ENCODE data around the gene NCAM1.
A peak's percentile ranks its signal among the peaks of the same experiment; 100 is the strongest.

Gene NCAM1

GRCh38 chr11:113287801-113288200 is 326.6 kb downstream of the NCAM1 start (continued):
- TF ChIP-seq REST (tag by site-specific recombination; IDR thresholded peaks at IDR 0.05) (no peak), ZNF571 (tag by site-specific recombination; IDR thresholded peaks at IDR 0.05) (no peak), ZFP69B (tag by site-specific recombination; IDR thresholded peaks at IDR 0.05) (no peak), ZBTB26 (tag by site-specific recombination; optimal IDR thresholded peaks at IDR 0.05) (no peak)
- TF ChIP-seq, protein P1, sequence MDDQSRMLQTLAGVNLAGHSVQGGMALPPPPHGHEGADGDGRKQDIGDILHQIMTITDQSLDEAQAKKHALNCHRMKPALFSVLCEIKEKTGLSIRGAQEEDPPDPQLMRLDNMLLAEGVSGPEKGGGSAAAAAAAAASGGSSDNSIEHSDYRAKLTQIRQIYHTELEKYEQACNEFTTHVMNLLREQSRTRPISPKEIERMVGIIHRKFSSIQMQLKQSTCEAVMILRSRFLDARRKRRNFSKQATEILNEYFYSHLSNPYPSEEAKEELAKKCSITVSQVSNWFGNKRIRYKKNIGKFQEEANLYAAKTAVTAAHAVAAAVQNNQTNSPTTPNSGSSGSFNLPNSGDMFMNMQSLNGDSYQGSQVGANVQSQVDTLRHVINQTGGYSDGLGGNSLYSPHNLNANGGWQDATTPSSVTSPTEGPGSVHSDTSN (CRISPR knock-in tag; IDR thresholded peaks at IDR 0.05), result no peak

DNA sequence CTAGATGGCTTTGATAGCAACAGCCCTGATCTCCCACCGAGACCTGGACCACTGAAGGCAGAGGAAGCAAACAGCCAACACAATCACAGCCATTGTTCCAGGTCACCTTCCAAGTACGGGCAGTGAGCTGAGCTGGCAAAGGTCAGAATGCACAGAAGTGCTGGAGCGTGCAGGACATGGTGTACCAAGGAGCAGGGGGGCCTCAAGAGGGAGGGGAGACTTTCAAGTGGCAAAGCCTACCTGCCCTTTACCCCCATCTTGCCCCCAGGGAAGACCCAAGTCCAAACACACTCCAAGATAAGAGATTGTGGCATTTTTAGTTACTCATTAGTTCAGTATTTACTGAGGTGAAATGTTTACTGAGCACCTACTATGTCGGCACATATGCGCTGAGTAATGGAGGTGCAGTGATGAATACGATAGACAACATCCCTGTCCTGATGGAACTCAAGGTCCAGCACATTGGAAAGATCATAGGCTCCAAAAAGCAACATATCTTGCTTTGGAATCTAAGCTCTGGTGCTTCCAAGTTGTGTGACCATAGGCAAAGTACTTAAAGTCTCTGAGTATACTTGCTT is 327.2 kb downstream of the NCAM1 start:
- no peaks in the 10 kb centered on the region for H3K9me3 ChIP-seq (ENCODE audit: control insufficient read depth, insufficient read depth, low read depth, low read length)
- no peak overlapping the region for H3K4me3 ChIP-seq (ENCODE audit: low read depth, low read length)
- no peaks in the 10 kb centered on the region for H3K4me1 ChIP-seq (ENCODE audit: control insufficient read depth, insufficient read depth, low read length)
- POLR2A ChIA-PET, result no interaction called here
- no peaks in the 10 kb centered on the region for H3K36me3 ChIP-seq (ENCODE audit: control insufficient read depth in 2 of 2, insufficient read depth in 1 of 2, low read length in 2 of 2)
- CTCF ChIA-PET, result interaction anchor here (0.7 to 6.0 kb wide), 10 partner anchors 104 to 1069 kb away, joined by 3 to 80 read pairs (median 3); no protein-coding TSS in a partner anchor
- H3K27ac ChIP-seq (ENCODE audit: extremely low read depth, low read depth, low read length), result no peak overlapping the region
- TF ChIP-seq KLF9 (tag by site-specific recombination; IDR thresholded peaks at IDR 0.05; ENCODE audit: low read depth) (no peak), ZBTB26 (tag by site-specific recombination; optimal IDR thresholded peaks at IDR 0.05) (no peak), SCRT1 (tag by site-specific recombination; IDR thresholded peaks at IDR 0.05; ENCODE audit: borderline replicate concordance) (no peak), BCL6B (tag by site-specific recombination; IDR thresholded peaks at IDR 0.05) (no peak), ZNF664 (tag by site-specific recombination; IDR thresholded peaks at IDR 0.05) (peak; percentile 58; the same call in 1 of the 2 replicates)
- TF ChIP-seq, protein P2, sequence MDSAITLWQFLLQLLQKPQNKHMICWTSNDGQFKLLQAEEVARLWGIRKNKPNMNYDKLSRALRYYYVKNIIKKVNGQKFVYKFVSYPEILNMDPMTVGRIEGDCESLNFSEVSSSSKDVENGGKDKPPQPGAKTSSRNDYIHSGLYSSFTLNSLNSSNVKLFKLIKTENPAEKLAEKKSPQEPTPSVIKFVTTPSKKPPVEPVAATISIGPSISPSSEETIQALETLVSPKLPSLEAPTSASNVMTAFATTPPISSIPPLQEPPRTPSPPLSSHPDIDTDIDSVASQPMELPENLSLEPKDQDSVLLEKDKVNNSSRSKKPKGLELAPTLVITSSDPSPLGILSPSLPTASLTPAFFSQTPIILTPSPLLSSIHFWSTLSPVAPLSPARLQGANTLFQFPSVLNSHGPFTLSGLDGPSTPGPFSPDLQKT (IDR thresholded peaks at IDR 0.05; ENCODE audit: borderline replicate concordance, low read depth, low read length), result no peak

All from HEK293 (cell line).